ENCODE results near the gene NCK2.

DNA sequence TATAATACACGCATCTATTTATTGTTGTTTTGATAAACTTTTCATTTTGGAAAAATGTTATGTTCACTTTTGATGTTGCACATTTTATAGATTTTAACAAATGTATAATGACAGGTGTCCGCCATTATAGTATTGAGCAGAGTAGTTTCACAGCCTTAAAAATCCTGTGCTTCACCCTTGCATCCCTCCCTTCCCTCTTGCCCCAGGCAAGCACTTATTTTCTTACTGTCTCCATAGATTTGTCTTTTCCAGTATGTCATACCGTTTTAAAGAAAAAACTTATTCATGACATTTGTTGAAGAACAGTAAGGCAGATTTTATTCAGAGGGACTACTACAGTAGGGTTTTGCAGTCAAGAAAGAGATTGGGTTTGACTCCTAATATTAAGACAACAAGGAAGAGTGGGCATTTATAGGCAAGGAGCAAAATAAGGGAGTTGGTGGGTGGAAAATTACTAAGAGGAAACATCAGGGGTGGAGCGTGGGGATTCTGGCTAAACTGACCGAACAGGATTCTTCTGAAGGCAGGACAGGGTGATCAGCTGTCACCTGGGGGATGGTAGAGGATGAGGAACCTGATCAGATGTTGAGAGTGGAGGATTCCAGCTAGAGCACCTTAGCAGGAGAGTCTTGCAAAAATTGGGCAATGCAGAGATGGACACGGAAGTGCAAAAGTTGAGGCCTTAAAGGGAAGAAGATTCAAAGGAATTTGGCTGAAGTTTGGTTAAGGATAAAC is 108.8 kb downstream of the NCK2 start:
- TF ChIP-seq, protein P1, sequence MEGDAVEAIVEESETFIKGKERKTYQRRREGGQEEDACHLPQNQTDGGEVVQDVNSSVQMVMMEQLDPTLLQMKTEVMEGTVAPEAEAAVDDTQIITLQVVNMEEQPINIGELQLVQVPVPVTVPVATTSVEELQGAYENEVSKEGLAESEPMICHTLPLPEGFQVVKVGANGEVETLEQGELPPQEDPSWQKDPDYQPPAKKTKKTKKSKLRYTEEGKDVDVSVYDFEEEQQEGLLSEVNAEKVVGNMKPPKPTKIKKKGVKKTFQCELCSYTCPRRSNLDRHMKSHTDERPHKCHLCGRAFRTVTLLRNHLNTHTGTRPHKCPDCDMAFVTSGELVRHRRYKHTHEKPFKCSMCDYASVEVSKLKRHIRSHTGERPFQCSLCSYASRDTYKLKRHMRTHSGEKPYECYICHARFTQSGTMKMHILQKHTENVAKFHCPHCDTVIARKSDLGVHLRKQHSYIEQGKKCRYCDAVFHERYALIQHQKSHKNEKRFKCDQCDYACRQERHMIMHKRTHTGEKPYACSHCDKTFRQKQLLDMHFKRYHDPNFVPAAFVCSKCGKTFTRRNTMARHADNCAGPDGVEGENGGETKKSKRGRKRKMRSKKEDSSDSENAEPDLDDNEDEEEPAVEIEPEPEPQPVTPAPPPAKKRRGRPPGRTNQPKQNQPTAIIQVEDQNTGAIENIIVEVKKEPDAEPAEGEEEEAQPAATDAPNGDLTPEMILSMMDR (IDR thresholded peaks at IDR 0.05; ENCODE audit: low read depth, low read length, poor library complexity, severe bottlenecking): no peak
- no peak for TF ChIP-seq EZH2phosphoT487 (IDR thresholded peaks at IDR 0.05; ENCODE audit: borderline replicate concordance, low read length)

Measured in DOHH2 (cell line).